ENCODE measurements around the gene SLC44A2. TPM values are rescaled to one million over a fixed set of nuclear protein-coding genes. Genes with fewer than 3 reads are reported as not detected.

Gene SLC44A2
- total and polyA plus RNA-seq, 5 donors: 70.1 to 145 (median 109) TPM

DNA sequence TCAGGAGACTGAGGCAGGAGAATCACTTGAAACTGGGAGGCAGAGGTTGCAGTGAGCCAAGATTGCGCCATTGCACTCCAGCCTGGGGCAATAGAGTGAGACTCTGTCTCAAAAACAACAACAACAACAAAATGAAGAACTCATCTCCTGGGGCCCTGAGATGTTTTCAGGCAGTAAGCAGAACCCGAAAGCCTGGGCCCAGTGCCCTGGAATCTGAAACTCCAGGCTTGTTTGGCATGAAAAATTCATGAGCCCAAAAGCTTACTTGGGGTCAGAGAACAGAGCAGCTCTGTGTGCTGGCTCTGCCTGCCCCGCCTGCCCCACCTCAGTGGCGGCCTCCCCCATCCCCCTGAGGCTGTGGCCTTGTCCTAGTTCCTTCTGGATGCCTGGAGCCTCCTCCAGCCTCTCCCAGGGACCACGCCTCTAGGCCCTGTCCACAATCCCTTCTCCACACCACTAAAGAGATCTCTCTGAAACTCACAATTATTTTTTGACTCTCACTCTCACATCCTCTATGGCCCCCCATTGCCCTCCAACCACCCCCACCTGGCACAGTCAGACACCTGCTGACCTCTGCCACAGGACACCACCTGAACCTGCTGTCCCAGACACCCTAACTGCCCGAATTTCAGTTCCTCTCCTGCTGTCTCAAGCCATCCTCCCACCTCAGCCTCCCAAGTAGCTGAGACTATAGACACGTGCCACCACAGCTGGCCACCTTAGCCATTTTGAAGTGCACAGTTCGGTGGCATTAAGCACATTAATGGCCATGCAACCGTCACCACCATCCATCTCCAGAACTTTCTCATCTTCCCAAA, 31.3 kb upstream of the SLC44A2 start:
- Histone ChIP-seq H3K27ac (ENCODE audit: low read length) (peak overlapping the region; percentile 4), H3K27me3 (ENCODE audit: control insufficient read depth, insufficient read depth) (no peaks in the 10 kb centered on the region), H3K4me1 (ENCODE audit: control insufficient read depth, insufficient read depth, low read length) (no peaks in the 10 kb centered on the region), H3K4me3 (ENCODE audit: low read length) (no peak overlapping the region), H3K9me3 (ENCODE audit: control insufficient read depth, low read length) (no peaks in the 10 kb centered on the region)
- DNase-seq: peak; percentile 53 to 85 (median 78)
- intact Hi-C loops (cut with DNase I): no loop called here
- 66% methylated on average over 9 of the region's 9 CpGs for WGBS
- peak; percentile 74 to 90 for ATAC-seq

DNA sequence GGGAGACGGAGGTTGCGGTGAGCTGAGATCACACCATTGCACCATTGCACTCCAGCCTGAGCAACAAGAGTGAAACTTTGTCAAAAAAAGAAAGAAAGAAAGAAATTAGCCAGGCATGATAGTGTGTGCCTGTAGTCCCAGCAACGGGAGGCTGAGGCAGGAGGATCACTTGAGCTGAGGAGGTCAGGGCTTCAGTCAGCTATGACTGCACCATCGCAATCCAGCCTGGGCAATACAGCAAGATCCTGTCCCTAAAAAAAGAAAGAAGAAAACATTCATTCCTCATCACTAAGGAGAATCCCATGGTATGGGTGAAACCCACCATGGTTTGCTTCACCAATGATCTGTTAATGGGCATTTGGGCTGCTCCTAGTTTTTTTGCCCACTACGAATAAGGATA, 25.2 kb upstream of the SLC44A2 start:
- Histone ChIP-seq H3K9me3 (ENCODE audit: control insufficient read depth, low read length) (no peaks in the 10 kb centered on the region), H3K27me3 (ENCODE audit: control insufficient read depth, insufficient read depth) (no peaks in the 10 kb centered on the region), H3K4me1 (ENCODE audit: control insufficient read depth, insufficient read depth, low read length) (peaks cover 4% of the 10 kb centered on the region), H3K4me3 (ENCODE audit: low read length) (no peak overlapping the region), H3K27ac (ENCODE audit: low read length) (no peak overlapping the region)
- WGBS: 94% methylated on average over 5 of the region's 5 CpGs
- peak in 1 of 3 donors; percentile 1 for DNase-seq
- no peak for ATAC-seq
- intact Hi-C loops (cut with DNase I): no loop called here

DNA sequence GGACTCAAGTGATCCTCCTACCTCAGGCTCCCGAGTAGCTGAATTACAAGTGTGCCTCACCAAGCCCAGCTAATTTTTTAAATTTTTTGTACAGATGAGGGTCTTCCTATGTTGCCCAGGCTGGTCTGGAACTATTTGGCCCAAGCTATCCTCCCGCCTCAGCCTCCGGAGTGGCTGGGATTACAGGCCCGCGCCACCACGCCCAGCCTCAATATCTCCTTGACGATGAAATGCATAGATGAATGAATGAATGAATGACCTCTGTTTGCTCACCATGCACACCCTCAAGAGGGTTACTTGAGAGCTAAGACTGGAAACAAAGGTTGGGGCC, 23.4 kb upstream of the SLC44A2 start:
- ATAC-seq (no peak), DNase-seq (no peak)
- H3K4me3 ChIP-seq (ENCODE audit: low read length): no peak overlapping the region
- peak overlapping the region; percentile 30 for H3K27ac ChIP-seq (ENCODE audit: low read length)
- no peaks in the 10 kb centered on the region for H3K9me3 ChIP-seq (ENCODE audit: control insufficient read depth, low read length)
- peaks cover 4% of the 10 kb centered on the region for H3K4me1 ChIP-seq (ENCODE audit: control insufficient read depth, insufficient read depth, low read length)
- intact Hi-C loops (cut with DNase I): no loop called here
- H3K27me3 ChIP-seq (ENCODE audit: control insufficient read depth, insufficient read depth): no peaks in the 10 kb centered on the region
- 24% methylated on average over 7 of the region's 7 CpGs for WGBS

DNA sequence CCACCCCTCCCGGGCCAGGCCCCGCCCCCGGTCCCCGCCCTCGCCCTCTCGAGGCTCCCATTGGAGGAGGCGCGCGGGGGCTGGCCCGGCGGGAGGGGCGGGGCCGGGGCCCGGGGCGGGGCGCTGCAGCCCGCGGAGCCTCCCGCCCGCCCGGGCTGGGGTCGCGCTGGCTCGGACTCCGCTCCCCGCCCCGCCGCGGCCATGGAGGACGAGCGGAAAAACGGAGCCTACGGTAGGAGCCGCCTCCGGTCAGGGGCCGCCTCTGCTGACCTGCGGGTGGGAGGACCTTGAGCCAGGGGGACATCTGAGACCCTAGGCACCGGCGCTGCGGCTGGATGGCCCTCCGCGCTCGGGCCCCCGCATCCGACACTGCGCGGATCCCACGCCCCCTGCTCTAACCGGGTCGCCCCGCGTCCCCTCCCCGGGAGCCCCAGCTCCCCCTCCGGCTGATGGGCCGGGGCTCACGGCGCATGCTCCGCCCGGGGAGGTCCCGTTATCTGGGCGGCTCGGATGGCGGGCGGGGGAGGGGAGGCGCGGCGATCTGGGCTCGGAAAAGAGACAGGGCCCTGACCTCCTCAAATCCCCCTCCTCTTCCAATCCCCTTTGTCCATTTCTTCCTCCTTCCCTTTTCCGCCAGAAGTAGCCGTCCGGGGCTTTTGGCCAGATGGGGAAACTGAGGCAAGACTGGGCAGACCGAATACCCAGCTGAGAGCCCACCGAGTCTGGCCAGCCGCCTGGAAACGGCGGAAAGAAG, 22.8 kb upstream of the SLC44A2 start:
- under 1% methylated on average over 76 of the region's 76 CpGs for WGBS
- peak; percentile 95 to 98 for ATAC-seq
- intact Hi-C loops (cut with DNase I): no loop called here
- Histone ChIP-seq H3K27me3 (ENCODE audit: control insufficient read depth, insufficient read depth) (no peaks in the 10 kb centered on the region), H3K4me1 (ENCODE audit: control insufficient read depth, insufficient read depth, low read length) (peaks cover 4% of the 10 kb centered on the region), H3K9me3 (ENCODE audit: control insufficient read depth, low read length) (no peaks in the 10 kb centered on the region), H3K27ac (ENCODE audit: low read length) (peak overlapping the region; percentile 99), H3K4me3 (ENCODE audit: low read length) (peak overlapping the region; percentile 98)
- peak; percentile 88 to 96 (median 96) for DNase-seq

DNA sequence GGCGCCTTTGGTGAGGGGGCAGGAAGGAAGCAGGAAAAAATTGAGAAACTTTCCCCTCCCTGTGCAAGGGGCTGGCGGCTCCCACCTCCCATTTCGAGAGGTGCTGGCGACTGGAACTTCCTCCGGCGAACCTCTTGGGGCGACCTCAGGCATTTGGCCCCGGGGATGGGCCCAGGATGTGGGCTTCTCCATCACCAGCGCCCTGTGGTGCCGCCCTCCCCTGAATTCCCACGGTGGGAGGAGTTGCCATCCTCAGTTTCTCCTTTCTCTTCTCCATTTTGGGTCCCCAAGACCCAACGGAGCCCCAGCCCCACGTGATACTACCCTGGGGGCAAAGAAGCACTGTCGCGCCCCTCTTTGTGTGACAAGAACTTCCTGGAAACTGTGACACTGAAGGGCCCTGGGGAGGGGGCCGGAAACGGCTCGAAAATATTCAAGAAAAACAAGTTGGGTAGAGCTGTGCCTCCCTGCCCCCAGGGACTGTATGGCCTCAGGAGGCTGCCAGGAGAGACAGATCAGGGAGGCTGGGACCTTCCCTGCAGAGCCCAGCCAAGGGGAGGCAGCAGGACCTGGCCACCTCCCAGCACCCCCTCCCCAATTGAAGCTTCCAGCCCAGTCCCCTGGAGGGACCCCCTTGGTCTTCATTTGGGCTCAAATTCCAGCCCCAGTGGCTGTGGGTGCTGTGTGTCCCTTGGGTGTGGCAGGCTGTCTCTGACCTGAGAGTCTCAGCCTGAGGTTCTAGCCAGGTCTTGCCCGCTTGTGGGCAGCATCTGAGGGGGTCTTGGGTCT, 22.1 kb upstream of the SLC44A2 start:
- no peaks in the 10 kb centered on the region for H3K9me3 ChIP-seq (ENCODE audit: control insufficient read depth, low read length)
- ATAC-seq (peak; percentile 32 to 61), DNase-seq (peak; percentile 57 to 78 (median 75))
- peak overlapping the region; percentile 98 for H3K4me3 ChIP-seq (ENCODE audit: low read length)
- intact Hi-C loops (cut with DNase I): no loop called here
- WGBS: 6% methylated on average over 19 of the region's 19 CpGs
- H3K27ac ChIP-seq (ENCODE audit: low read length): peak overlapping the region; percentile 99
- no peaks in the 10 kb centered on the region for H3K27me3 ChIP-seq (ENCODE audit: control insufficient read depth, insufficient read depth)
- H3K4me1 ChIP-seq (ENCODE audit: control insufficient read depth, insufficient read depth, low read length): peaks cover 4% of the 10 kb centered on the region

DNA sequence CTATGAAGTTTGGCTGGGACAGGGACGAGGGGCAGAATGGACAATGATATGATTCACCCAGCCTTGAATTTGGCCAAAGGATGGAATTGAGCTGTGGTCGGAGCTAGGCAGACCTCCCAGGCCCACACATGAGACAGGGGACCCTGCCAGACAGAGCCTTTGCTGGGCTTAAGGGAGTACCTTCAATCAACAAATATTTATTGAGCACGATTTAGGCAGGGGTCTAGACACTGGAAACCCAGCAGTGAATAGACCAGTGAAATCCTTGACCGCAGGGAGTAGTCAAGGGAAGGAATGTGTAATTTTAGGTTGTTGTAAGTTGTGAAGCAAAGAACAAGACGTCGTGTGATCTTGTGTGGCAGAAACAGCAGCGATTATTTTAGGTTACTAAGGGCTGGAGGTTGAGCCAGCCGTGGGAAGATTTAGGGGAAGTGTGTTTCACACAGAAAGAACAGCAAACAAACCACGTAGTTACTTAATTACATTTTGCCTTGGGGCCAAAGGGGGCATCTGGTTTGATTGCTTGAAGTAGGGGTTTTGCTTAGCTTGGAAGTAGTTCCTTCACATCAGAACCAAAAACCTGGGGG, 21.4 kb upstream of the SLC44A2 start:
- no peaks in the 10 kb centered on the region for H3K9me3 ChIP-seq (ENCODE audit: control insufficient read depth, low read length)
- H3K27ac ChIP-seq (ENCODE audit: low read length): peak overlapping the region; percentile 99
- 26% methylated on average over 9 of the region's 9 CpGs for WGBS
- no peak for DNase-seq
- peaks cover 4% of the 10 kb centered on the region for H3K4me1 ChIP-seq (ENCODE audit: control insufficient read depth, insufficient read depth, low read length)
- intact Hi-C loops (cut with DNase I): no loop called here
- peak in 1 of 2 donors; percentile 6 for ATAC-seq
- H3K27me3 ChIP-seq (ENCODE audit: control insufficient read depth, insufficient read depth): no peaks in the 10 kb centered on the region
- H3K4me3 ChIP-seq (ENCODE audit: low read length): peak overlapping the region; percentile 98

DNA sequence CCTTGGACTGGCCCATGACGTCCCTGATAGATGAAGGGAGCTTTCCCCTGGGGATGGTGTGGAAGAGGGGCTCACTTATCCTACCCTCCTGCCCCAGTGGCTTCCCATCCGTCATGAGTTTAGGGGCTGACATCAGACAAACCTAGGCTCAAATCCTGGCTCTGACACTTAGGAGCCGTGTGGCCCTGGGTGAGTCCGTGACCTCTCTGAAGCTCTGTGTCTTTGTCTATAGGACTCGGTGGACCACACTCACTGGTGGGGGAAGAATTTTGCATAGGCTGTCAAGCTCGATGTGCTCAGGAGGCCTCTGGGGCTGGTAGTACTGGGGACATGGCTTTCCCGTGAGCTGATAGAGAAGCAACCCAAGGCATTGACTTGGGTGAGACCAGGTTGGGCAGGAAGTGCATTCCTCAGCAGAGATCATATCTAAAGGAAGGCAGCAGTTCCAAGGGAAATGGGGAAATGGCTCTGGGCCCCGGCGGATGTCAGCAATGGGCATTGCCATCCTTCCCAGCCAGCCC, 20.8 kb upstream of the SLC44A2 start:
- intact Hi-C loops (cut with DNase I): no loop called here
- Histone ChIP-seq H3K4me1 (ENCODE audit: control insufficient read depth, insufficient read depth, low read length) (peaks cover 4% of the 10 kb centered on the region), H3K27me3 (ENCODE audit: control insufficient read depth, insufficient read depth) (no peaks in the 10 kb centered on the region), H3K27ac (ENCODE audit: low read length) (peak overlapping the region; percentile 99), H3K4me3 (ENCODE audit: low read length) (peak overlapping the region; percentile 98), H3K9me3 (ENCODE audit: control insufficient read depth, low read length) (no peaks in the 10 kb centered on the region)
- DNase-seq (peak in 2 of 3 donors; percentile 38 to 65), ATAC-seq (peak in 1 of 2 donors; percentile 48)
- WGBS: 60% methylated on average over 9 of the region's 9 CpGs

DNA sequence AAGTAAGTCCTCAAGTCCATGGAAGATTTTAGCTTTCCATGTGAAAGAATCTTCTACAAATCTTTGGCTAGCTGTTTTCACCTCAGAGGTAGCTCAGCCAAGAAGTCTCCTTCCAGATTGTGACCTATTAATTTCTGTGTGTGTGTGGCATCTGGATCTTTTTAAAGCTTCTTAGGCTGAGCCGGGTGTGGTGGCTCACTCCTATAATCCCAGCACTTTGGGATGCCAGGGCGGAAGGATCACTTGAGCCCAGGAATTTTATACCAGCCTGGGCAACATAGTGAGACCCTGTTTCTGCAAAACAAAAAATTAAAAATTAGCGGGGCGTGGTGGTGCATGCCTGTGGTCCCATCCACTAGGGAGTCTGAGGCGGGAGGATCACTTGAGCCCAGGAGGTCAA, 13.4 kb upstream of the SLC44A2 start:
- WGBS: 82% methylated on average over 5 of the region's 5 CpGs
- DNase-seq (no peak), ATAC-seq (no peak)
- Histone ChIP-seq H3K27me3 (ENCODE audit: control insufficient read depth, insufficient read depth) (no peaks in the 10 kb centered on the region), H3K9me3 (ENCODE audit: control insufficient read depth, low read length) (no peaks in the 10 kb centered on the region), H3K4me3 (ENCODE audit: low read length) (no peak overlapping the region), H3K4me1 (ENCODE audit: control insufficient read depth, insufficient read depth, low read length) (peaks cover 14% of the 10 kb centered on the region), H3K27ac (ENCODE audit: low read length) (peak overlapping the region; percentile 70)
- intact Hi-C loops (cut with DNase I): no loop called here

DNA sequence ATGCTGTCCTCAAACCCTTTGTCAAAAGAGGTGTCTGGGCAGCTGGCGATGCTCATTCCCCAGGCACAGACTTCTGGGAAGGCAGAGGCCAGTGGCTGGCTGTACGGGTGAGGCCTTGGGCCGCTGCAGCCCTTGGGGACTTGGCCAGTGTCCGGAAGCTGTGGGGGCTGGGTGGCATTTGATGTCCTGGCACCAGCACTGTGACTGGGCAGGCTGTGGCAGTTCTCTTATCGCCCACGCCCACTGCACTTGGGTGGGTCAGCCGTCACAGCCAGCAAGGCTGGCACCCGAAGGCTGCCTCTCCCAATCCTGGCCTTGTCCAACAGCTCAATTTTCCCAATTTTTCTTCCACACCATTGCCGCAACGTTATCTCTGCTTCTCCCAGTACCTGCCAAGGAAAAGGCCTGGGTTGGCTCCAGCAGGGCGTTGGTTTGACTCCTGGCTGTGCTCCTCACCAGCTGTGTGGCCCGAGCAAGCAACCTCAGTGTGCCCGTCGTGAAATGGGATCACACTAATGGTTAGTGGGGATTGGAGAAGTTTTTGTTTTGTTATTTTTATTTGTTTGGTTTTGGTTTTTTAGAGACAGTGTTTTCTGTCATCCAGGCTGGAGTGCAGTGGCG, 12.7 kb upstream of the SLC44A2 start:
- H3K27me3 ChIP-seq (ENCODE audit: control insufficient read depth, insufficient read depth): no peaks in the 10 kb centered on the region
- DNase-seq (peak; percentile 85 to 94 (median 93)), ATAC-seq (peak; percentile 93 to 97)
- intact Hi-C loops (cut with DNase I): no loop called here
- H3K4me3 ChIP-seq (ENCODE audit: low read length): no peak overlapping the region
- WGBS: 30% methylated on average over 15 of the region's 15 CpGs
- peaks cover 17% of the 10 kb centered on the region for H3K4me1 ChIP-seq (ENCODE audit: control insufficient read depth, insufficient read depth, low read length)
- no peaks in the 10 kb centered on the region for H3K9me3 ChIP-seq (ENCODE audit: control insufficient read depth, low read length)
- H3K27ac ChIP-seq (ENCODE audit: low read length): peak overlapping the region; percentile 93

DNA sequence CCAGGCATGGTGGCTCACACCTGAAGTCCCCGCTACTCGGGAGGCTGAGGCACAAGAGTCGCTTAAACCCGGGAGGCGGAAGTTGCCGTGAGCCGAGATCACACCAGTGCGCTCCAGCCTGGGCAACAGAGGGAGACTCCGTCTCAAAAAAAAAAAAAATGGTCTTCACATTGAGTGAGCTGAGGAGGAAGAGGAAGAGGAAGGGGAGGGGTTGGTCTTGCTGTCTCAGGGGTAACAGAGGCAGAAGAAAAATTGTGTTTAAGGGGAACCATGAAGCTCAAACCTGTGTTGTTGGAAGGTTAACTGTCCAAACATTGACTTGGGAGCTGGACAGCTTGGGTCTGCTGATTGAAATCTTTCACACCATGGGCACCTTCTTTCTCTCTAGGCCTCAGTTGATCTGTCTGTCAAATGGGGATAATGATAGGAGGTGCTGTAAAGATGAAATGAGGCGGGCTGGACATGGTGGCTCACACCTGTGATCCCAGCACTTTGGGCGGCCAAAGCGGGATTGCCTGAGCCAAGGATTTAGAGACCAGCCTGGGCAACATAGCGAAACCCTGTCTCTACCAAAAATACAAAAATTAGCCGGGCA, 9.8 kb upstream of the SLC44A2 start:
- no peak for ATAC-seq

More for the DNA sequence above, 9.8 kb upstream of the SLC44A2 start:
- 78% methylated on average over 14 of the region's 14 CpGs for WGBS
- H3K4me3 ChIP-seq (ENCODE audit: low read length): no peak overlapping the region
- intact Hi-C loops (cut with DNase I): no loop called here
- no peaks in the 10 kb centered on the region for H3K9me3 ChIP-seq (ENCODE audit: control insufficient read depth, low read length)
- H3K27ac ChIP-seq (ENCODE audit: low read length): peak overlapping the region; percentile 65
- H3K4me1 ChIP-seq (ENCODE audit: control insufficient read depth, insufficient read depth, low read length): peaks cover 17% of the 10 kb centered on the region
- H3K27me3 ChIP-seq (ENCODE audit: control insufficient read depth, insufficient read depth): no peaks in the 10 kb centered on the region
- DNase-seq: no peak

All from right cardiac atrium (tissue), 5 donors.